Choroid plexus epithelial cell (primary cell): ENCODE results near the gene DMAP1.

Experiments used
- DNase-seq: peaks from one replicate; pipeline ENCODE4 v3.0.0-alpha.2; 2010; ENCODE audit warnings: low read depth
- H3K4me3 ChIP-seq: 2 replicates; pipeline ENCODE4 v1.5.1; 2011; ENCODE audit warnings: low read depth, mild to moderate bottlenecking, control low read depth, low read length, moderate library complexity
- TF ChIP-seq, protein P1 (sequence below): conservative IDR thresholded peaks from 2 replicates; pipeline ENCODE4 v1.5.1; 2011; ENCODE audit warnings: low read depth, mild to moderate bottlenecking, control low read depth, inconsistent platforms, low read length, moderate library complexity

Gene DMAP1

DNA sequence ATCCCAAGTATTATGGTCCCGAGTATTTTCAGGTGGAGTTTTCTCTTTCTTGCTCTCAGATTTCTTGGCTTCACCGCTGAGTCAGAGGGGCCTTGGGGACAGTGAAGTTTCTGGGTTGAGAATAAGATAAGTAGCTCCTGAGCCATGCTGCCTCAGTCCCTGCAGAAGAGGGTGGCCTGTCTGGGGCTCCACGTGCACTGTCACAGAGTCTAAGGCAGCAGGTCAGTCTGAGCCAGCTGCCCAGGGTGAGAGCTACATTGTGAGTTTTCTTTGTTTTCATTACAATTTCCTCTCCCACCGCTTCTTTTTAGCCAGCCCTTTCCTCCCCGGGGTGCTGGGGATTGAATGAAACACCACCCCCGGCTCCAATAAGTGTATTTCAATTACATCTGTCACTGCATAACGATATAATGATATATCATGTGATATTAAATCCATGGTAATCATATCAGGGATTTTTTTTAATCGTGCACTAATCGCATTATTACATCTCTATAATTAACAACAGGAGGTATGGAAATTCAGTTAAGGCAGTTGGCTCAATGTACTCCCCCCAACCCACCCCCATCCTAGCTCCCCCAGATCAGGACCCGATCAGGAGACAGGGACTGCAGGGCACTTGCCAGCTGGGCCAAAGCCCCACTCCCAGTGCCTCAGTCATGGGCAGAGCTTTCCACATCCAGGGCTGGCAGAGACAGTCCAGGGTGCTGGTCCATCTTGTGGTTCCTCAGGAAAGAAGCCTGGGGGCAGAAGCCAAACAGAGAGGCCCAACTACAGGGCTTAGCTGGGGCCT, 43.7 kb downstream of the DMAP1 start:
- TF ChIP-seq, protein P1, sequence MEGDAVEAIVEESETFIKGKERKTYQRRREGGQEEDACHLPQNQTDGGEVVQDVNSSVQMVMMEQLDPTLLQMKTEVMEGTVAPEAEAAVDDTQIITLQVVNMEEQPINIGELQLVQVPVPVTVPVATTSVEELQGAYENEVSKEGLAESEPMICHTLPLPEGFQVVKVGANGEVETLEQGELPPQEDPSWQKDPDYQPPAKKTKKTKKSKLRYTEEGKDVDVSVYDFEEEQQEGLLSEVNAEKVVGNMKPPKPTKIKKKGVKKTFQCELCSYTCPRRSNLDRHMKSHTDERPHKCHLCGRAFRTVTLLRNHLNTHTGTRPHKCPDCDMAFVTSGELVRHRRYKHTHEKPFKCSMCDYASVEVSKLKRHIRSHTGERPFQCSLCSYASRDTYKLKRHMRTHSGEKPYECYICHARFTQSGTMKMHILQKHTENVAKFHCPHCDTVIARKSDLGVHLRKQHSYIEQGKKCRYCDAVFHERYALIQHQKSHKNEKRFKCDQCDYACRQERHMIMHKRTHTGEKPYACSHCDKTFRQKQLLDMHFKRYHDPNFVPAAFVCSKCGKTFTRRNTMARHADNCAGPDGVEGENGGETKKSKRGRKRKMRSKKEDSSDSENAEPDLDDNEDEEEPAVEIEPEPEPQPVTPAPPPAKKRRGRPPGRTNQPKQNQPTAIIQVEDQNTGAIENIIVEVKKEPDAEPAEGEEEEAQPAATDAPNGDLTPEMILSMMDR = no peak
- no peak for DNase-seq
- no peak overlapping the region for H3K4me3 ChIP-seq

DNA sequence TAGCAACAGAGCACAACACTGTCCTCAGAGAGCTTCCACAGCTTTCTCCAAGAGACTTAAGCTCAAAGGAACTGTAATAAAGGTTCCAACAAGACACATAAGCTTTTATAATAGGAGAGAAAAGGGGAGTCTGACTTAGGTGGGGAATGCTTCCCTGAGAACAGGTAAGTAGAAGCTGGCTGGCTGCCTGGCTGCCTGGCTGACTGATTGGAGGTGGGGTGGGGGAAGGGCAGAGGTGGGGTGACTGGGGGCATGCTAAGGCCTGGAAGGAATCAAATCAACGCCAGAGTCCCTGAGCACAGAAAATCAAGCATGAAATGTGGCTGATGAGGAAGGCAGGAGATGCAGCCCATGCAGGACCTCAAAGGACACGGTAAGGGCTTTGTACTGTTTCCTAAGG, 45.8 kb downstream of the DMAP1 start:
- no peak overlapping the region for H3K4me3 ChIP-seq
- no peak for DNase-seq
- TF ChIP-seq, protein P1 = no peak

DNA sequence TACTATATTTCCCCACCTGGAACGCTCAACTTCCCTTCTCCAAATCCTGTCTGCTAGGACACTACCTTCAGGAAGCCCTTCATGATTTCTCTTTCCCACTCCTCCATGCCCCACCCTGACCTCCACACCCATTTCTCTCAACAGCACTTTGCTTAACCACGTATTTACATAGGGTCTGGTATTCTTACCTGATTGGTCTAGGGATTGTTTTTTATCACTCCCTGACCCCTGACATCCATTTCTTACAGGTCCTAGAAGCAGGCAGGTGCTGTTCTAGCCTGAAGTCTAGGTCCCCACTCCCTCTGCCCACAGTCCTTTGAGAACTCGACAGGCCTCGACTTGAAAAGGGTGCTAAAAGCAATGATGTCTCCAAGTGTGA, 47.5 kb downstream of the DMAP1 start:
- TF ChIP-seq, protein P1 = no peak
- no peak overlapping the region for H3K4me3 ChIP-seq
- DNase-seq = no peak

DNA sequence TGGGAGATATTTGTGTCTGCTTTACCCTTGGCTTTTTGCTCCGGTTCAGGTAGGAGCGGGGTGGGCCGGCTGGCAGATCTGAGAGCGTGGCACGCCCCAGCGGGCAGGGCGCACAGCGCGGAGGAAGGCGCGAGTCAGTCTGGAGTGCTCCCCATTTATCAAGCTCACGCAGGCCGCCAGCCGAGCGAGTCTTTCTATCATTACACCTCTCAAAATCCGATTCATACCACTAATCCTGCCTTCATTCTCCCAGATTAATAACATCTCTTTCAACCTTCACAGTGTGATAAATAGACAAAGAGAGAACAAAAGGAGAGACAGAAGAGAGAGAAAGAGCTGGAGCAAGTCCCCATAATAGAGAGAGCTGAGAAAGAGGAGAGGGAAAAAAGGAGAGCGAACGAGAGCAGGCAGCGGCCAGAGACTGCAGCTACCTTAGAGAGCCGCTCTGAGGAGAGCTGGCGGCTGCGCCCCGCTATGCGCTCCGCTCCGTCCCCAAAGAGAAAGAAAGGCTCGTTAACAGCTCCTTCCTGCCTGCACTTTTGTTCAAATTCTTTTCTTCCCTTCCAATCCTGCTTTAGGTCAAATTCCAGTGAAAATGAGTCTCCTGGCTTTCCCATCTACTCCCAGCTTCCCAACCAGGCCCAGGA, 48.0 kb downstream of the DMAP1 start:
- no peak for DNase-seq
- TF ChIP-seq, protein P1 = no peak
- H3K4me3 ChIP-seq = no peak overlapping the region

DNA sequence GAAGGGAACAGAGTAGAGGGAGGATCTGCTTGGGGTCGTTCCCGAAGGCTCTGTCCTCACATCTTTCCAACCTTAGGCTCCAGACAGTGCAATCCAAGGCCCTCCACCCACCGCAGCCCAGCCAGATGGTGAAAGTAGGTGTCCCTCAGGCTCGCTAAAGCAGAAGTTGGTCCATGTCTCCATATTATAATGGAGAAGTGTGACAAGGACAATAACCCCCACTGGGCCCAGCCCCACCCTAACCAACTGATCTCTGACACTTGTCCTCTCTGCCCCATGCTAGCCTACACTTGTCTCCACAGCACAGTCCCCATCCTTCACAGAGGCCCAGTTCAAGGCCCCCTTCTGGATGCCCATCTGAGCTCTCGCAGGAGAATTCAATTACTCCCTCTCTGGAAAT, 48.7 kb downstream of the DMAP1 start:
- no peak overlapping the region for H3K4me3 ChIP-seq
- DNase-seq = no peak
- TF ChIP-seq, protein P1 = no peak

DNA sequence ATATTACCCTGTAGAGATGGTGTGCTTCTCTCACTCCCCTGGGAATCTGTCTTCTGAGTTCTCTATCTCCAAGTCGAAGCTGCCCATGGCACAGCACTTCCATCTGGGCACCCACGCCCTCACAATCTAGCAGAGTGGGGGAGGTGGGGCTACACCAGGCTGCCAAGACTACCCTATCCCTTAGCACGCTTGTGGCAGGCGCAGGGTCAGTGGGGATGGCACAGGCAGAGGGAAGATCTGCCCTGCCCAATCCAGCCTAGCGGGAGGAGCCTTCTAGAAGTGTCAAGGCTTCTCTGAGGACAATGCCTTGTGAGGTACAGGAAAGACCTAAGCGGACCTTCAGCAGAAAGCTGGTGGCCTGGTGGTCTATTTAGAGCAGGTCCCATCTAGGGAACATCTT, 49.1 kb downstream of the DMAP1 start:
- TF ChIP-seq, protein P1 = no peak
- DNase-seq = no peak
- no peak overlapping the region for H3K4me3 ChIP-seq
